GM10248 (cell line): ENCODE results near the gene CPNE6.
A peak's percentile ranks its signal among the peaks of the same experiment; 100 is the strongest.

Experiments used
- CTCF ChIA-PET: fragments of 300-600 bp; sonication (Branson Sonifier 250); formaldehyde crosslinking; extraction: SDS; loops from one replicate; lab custom pipeline; 2021; ENCODE audit warnings: antibody characterized with exemption; lab: Yijun Ruan, JAX
- POLR2A ChIA-PET: fragments of 350-650 bp; sonication (Branson Sonifier 250); formaldehyde crosslinking; extraction: SDS; loops from one replicate; lab custom pipeline; 2020; ENCODE audit warnings: antibody characterized with exemption; lab: Yijun Ruan, JAX
- DNase-seq: peaks from one replicate; pipeline ENCODE4 v3.0.0; 2012; ENCODE audit errors: extremely low spot score
- TF ChIP-seq, protein P1 (sequence below): IDR thresholded peaks from 2 replicates; pipeline ENCODE4 v1.5.1; 2012; ENCODE audit warnings: mild to moderate bottlenecking, low read depth; ENCODE audit errors: extremely low read depth, missing control alignments, control extremely low read depth

The CPNE6 gene

DNA sequence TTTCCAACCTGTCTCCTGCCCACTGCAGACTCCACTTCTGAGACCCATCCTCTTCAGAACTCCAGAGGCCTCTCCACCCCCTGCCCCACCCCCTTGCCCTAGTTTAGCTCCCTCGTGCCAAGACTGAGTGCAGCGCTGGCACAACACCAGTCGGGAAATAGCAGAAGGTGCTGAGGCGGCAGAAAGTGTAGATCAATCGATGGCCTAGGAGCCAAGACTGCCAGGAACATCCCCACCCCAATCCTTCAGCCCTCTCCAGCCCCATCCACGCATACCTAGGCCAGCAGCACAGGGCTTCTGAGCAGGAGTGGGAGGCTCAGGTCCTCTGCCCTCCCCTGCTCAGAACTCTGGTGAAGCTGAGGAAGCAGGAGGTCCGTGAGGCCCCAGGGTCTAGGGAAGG, 1.1 kb downstream of the CPNE6 start:
- TF ChIP-seq, protein P1, sequence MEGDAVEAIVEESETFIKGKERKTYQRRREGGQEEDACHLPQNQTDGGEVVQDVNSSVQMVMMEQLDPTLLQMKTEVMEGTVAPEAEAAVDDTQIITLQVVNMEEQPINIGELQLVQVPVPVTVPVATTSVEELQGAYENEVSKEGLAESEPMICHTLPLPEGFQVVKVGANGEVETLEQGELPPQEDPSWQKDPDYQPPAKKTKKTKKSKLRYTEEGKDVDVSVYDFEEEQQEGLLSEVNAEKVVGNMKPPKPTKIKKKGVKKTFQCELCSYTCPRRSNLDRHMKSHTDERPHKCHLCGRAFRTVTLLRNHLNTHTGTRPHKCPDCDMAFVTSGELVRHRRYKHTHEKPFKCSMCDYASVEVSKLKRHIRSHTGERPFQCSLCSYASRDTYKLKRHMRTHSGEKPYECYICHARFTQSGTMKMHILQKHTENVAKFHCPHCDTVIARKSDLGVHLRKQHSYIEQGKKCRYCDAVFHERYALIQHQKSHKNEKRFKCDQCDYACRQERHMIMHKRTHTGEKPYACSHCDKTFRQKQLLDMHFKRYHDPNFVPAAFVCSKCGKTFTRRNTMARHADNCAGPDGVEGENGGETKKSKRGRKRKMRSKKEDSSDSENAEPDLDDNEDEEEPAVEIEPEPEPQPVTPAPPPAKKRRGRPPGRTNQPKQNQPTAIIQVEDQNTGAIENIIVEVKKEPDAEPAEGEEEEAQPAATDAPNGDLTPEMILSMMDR: no peak
- CTCF ChIA-PET: interaction anchor here (1.1 to 7.9 kb wide), 6 partner anchors 9 to 89 kb away, joined by 4 to 71 read pairs (median 7); partner anchors contain the start of genes IRF9 and PCK2
- no peak for DNase-seq
- POLR2A ChIA-PET: interaction anchor here (0.5 to 1.4 kb wide), 2 partner anchors 42 to 90 kb away, joined by 3 read pairs; partner anchors contain the start of genes DCAF11 and NRL

DNA sequence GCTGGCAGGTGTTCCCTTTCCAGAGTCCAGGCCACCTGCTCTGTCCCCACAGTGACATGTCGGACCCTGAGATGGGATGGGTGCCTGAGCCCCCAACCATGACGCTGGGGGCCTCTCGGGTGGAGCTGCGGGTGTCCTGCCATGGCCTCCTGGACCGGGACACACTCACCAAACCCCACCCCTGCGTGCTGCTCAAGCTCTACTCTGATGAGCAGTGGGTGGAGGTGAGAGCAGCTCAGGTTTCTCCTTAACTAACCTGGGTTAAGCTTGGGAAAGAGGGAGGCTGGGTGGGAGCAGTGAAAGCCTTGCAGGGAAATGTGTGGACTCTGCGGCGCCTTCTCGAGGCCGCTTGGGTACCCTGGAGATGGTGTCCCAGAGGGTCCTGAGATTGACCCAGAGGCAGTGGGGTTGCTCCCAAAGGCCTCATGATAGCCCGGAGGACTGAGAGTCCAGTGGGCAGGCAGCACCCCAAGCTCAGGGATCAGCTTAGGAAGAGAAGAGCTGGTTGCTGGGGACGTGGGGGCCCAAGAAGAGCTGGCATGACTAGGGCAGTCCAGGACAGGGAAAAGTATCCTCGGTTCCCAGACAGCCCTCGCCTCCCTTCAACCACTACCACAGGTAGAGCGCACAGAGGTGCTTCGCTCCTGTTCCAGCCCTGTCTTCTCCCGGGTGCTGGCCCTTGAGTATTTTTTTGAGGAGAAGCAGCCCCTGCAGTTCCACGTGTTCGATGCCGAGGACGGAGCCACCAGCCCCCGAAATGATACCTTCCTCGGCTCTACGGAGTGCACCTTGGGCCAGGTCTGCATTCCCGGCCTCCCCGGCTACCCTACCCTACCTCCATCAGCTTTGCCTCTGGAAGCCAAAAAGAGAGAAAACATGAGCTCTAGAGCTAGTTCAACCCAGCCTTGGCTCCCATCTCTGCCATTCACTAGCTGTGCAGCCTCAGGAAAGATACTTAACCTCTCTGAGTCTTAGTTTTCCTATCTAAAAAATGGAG, 1.8 kb downstream of the CPNE6 start:
- TF ChIP-seq, protein P1: no peak

DNA sequence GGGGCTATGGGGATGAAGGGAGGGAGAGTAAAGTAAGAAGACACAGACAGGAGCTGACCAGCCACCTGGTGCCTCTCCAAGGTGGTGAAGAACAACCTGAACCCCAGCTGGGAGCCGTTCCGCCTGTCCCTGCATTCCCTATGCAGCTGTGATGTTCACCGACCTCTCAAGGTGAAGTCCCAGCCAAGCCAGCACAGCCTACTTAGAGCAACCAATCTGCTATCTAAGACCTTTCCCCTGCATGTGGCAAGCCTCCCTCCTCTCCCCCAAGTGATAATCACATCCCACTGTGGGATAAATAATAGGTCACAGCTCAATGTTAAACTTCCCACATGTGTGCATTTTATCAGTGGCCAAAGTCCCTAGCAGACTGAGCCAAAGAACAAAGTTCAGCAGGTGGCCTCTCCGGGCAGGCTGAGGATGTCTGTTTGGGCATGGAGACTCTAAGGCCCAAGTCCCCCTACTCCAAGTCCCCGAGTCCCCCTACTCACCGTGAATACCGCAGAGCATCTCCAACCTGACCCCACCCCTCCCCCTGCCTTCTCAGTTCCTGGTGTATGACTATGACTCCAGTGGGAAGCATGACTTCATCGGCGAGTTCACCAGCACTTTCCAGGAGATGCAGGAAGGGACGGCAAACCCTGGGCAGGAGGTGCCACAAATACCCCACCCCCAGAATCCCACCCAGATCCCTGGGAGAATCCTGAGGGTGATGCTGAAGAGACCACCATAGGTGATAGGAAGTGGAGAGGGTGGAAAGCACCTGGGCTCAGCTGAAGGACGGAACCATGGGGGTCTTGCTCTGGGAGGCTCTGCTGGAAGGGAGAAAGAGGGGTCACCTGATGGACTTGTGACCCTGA, 3.5 kb downstream of the CPNE6 start:
- ChIA-PET POLR2A (no interaction called here), CTCF (interaction anchor here (0.8 to 7.9 kb wide), 7 partner anchors 10 to 86 kb away, joined by 5 to 71 read pairs (median 7); partner anchors contain the start of genes IRF9 and PCK2)
- DNase-seq: no peak
- TF ChIP-seq, protein P1: no peak

More for the DNA sequence above, 1.8 kb downstream of the CPNE6 start:
- ChIA-PET POLR2A (interaction anchor here (0.5 to 1.4 kb wide), 2 partner anchors 42 to 89 kb away, joined by 3 read pairs; partner anchors contain the start of genes DCAF11 and NRL), CTCF (interaction anchor here (1.0 to 7.9 kb wide), 9 partner anchors 9 to 88 kb away, joined by 3 to 71 read pairs (median 6); partner anchors contain the start of genes IRF9 and PCK2)
- no peak for DNase-seq

DNA sequence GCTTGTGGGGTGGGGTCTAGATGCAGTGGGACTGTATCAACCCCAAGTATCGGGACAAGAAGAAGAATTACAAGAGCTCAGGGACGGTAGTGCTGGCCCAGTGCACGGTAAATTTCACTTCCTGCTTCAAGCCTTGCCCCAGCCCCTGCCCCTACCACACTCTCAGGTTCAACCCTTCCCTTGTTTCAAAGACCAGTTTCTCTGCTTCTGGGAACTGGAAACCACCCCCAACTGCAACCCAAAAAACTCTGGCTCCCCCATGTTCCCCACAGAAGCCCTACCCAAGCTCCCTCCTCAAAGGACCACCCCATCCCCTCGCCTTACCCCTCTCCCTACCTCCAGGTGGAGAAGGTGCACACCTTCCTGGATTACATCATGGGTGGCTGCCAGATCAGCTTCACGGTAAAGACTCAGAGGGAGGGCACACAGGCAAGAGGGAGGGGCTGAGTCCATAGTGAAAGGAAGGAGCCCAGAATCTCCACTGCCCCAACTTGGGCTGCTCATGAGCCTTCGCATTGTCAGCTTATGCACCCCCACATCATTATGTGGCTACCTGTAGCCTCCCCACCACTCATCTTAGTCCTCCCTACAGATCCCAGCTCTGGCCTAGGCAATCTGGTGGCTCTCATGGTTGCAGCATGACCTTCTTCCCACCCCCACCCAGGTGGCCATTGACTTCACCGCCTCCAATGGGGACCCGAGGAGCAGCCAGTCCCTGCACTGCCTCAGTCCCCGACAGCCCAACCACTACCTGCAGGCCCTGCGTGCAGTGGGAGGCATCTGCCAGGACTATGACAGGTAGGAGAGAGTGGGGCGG, 4.3 kb downstream of the CPNE6 start:
- ChIA-PET CTCF (interaction anchor here (0.9 to 7.9 kb wide), 6 partner anchors 9 to 85 kb away, joined by 3 to 71 read pairs (median 8); partner anchors contain the start of genes IRF9 and PCK2), POLR2A (no interaction called here)
- TF ChIP-seq, protein P1: no peak
- peak; percentile 61 for DNase-seq

DNA sequence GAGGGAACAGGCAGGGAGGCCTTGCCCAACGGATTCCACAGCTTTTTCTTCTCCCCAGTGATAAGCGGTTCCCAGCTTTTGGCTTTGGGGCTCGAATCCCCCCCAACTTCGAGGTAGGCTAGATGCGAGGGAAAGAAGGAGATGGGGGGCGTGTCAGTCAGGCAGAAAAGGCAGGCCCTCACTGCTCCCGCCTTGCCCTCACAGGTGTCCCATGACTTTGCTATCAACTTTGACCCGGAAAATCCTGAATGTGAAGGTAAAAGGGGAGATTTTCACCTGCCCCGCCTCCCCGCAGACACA, 4.9 kb downstream of the CPNE6 start:
- POLR2A ChIA-PET: no interaction called here
- DNase-seq: no peak
- CTCF ChIA-PET: interaction anchor here (0.9 to 7.9 kb wide), 5 partner anchors 10 to 32 kb away, joined by 3 to 71 read pairs (median 7); partner anchors contain the start of gene PCK2
- TF ChIP-seq, protein P1: no peak
